GM23338 (cell line): Measurements from ENCODE around the gene DEFB126. TPM values are rescaled to one million over a fixed set of nuclear protein-coding genes. Genes with fewer than 3 reads are reported as not detected.

Experiments used
- polyA plus RNA-seq: library from polyadenylated mRNA; unstranded; fragments of >200 nt; fragmentation: Nextera tagmentation; extraction: Ambion mirVana; gene quantifications from 2 replicates; pipeline ENCODE4 v1.2.1, GENCODE V29; 2016
- total RNA-seq: library from RNA; depleted of rRNA; stranded (reverse); fragments of >200 nt; shearing (Covaris generic); gene quantifications from 2 replicates; pipeline ENCODE4 v1.2.3, GENCODE V29; 2014; rRNA removed

Gene DEFB126
- total and polyA plus RNA-seq, 2 experiments from 2014 or later, result not detected

Other genes with a start within 250 kb of the DEFB126 start
- not detected in 2 replicates for gene DEFB125, start 54.9 kb upstream of the DEFB126 start, total RNA-seq
- not detected in 2 replicates for gene DEFB125, start 54.9 kb upstream of the DEFB126 start, polyA plus RNA-seq
- gene DEFB127, start 14.9 kb downstream of the DEFB126 start, total RNA-seq, result not detected in 2 replicates
- gene DEFB127, start 14.9 kb downstream of the DEFB126 start, polyA plus RNA-seq, result not detected in 2 replicates
- not detected in 2 replicates for gene DEFB128, start 47.1 kb downstream of the DEFB126 start, total RNA-seq
- gene DEFB128, start 47.1 kb downstream of the DEFB126 start, polyA plus RNA-seq, result not detected in 2 replicates
- not detected in 2 replicates for gene DEFB129, start 84.7 kb downstream of the DEFB126 start, total RNA-seq
- gene DEFB129, start 84.7 kb downstream of the DEFB126 start, polyA plus RNA-seq, result not detected in 2 replicates
- not detected in 2 replicates for gene DEFB132, start 115.1 kb downstream of the DEFB126 start, total RNA-seq
- gene DEFB132, start 115.1 kb downstream of the DEFB126 start, polyA plus RNA-seq, result not detected in 2 replicates
- gene C20orf96, start 148.2 kb downstream of the DEFB126 start, total RNA-seq, result 14.6 and 17.8 TPM in 2 replicates
- 29.0 and 36.3 TPM in 2 replicates for gene C20orf96, start 148.2 kb downstream of the DEFB126 start, polyA plus RNA-seq
- gene ZCCHC3, start 155.0 kb downstream of the DEFB126 start, total RNA-seq, result 65.8 and 66.3 TPM in 2 replicates
- gene ZCCHC3, start 155.0 kb downstream of the DEFB126 start, polyA plus RNA-seq, result 26.5 and 31.3 TPM in 2 replicates
- gene SOX12, start 183.0 kb downstream of the DEFB126 start, total RNA-seq, result 29.0 and 32.0 TPM in 2 replicates
- 14.1 and 16.1 TPM in 2 replicates for gene SOX12, start 183.0 kb downstream of the DEFB126 start, polyA plus RNA-seq
- 14.4 and 19.8 TPM in 2 replicates for gene NRSN2, start 204.5 kb downstream of the DEFB126 start, total RNA-seq
- 17.9 and 23.2 TPM in 2 replicates for gene NRSN2, start 204.5 kb downstream of the DEFB126 start, polyA plus RNA-seq
- 13.7 and 21.0 TPM in 2 replicates for gene TRIB3, start 238.2 kb downstream of the DEFB126 start, total RNA-seq
- gene TRIB3, start 238.2 kb downstream of the DEFB126 start, polyA plus RNA-seq, result 5.8 and 6.9 TPM in 2 replicates